ENCODE data around the gene TRAPPC8. TPM values are rescaled to one million over a fixed set of nuclear protein-coding genes. Genes with fewer than 3 reads are reported as not detected.
"Not testable (repeated sequence)": the region's sequence is repeated elsewhere in the genome, so short reads cannot be mapped to it uniquely, and the experiment has no call there.

Gene TRAPPC8
- polyA plus RNA-seq, 1 donor = 38.5 TPM

GRCh38 chr18:31973929-31974546 lies 31.1 kb upstream of the TRAPPC8 start:
- Histone ChIP-seq H3K4me3 (ENCODE audit: low read length) (no peak overlapping the region), H3K27ac (ENCODE audit: low read length) (no peak overlapping the region), H3K4me1 (ENCODE audit: control insufficient read depth, insufficient read depth, low read length) (no peaks in the 10 kb centered on the region), H3K27me3 (ENCODE audit: control insufficient read depth, insufficient read depth, low read length) (no peaks in the 10 kb centered on the region), H3K9me3 (ENCODE audit: control insufficient read depth, low read depth, low read length) (peaks cover 23% of the 10 kb centered on the region), H3K36me3 (ENCODE audit: control insufficient read depth, insufficient read depth, low read length) (no peaks in the 10 kb centered on the region)
- peak in 1 of 2 donors; percentile 5 for DNase-seq
- no CpG with 5 or more reads among the region's 4 CpGs for WGBS (ENCODE audit: insufficient coverage, low lambda C conversion rate)

GRCh38 chr18:31970617-31971016 lies 27.7 kb upstream of the TRAPPC8 start:
- Histone ChIP-seq H3K36me3 (ENCODE audit: control insufficient read depth, insufficient read depth, low read length) (no peaks in the 10 kb centered on the region), H3K4me1 (ENCODE audit: control insufficient read depth, insufficient read depth, low read length) (no peaks in the 10 kb centered on the region), H3K4me3 (ENCODE audit: low read length) (no peak overlapping the region), H3K9me3 (ENCODE audit: control insufficient read depth, low read depth, low read length) (peaks cover 21% of the 10 kb centered on the region), H3K27ac (ENCODE audit: low read length) (no peak overlapping the region), H3K27me3 (ENCODE audit: control insufficient read depth, insufficient read depth, low read length) (no peaks in the 10 kb centered on the region)
- no CpG with 5 or more reads among the region's 3 CpGs for WGBS (ENCODE audit: insufficient coverage, low lambda C conversion rate)
- DNase-seq = no peak

- H3K9me3 ChIP-seq (ENCODE audit: control insufficient read depth, low read depth, low read length) = peaks cover 2% of the 10 kb centered on the region
- no peaks in the 10 kb centered on the region for H3K36me3 ChIP-seq (ENCODE audit: control insufficient read depth, insufficient read depth, low read length)
- no peak overlapping the region for H3K27ac ChIP-seq (ENCODE audit: low read length)
- H3K4me3 ChIP-seq (ENCODE audit: low read length) = no peak overlapping the region
- H3K4me1 ChIP-seq (ENCODE audit: control insufficient read depth, insufficient read depth, low read length) = no peaks in the 10 kb centered on the region
- DNase-seq = peak; percentile 21 to 77
- WGBS (ENCODE audit: insufficient coverage, low lambda C conversion rate) = 20% methylated on average over 1 of the region's 5 CpGs
- H3K27me3 ChIP-seq (ENCODE audit: control insufficient read depth, insufficient read depth, low read length) = no peaks in the 10 kb centered on the region
Measured at GRCh38 chr18:31965316-31965970, 22.5 kb upstream of the TRAPPC8 start.

- peaks cover 9% of the 10 kb centered on the region for H3K9me3 ChIP-seq (ENCODE audit: control insufficient read depth, low read depth, low read length)
- no peak overlapping the region for H3K4me3 ChIP-seq (ENCODE audit: low read length)
- DNase-seq = peak in 1 of 2 donors; percentile 40
- no peaks in the 10 kb centered on the region for H3K36me3 ChIP-seq (ENCODE audit: control insufficient read depth, insufficient read depth, low read length)
- no peaks in the 10 kb centered on the region for H3K27me3 ChIP-seq (ENCODE audit: control insufficient read depth, insufficient read depth, low read length)
- H3K4me1 ChIP-seq (ENCODE audit: control insufficient read depth, insufficient read depth, low read length) = peaks cover 7% of the 10 kb centered on the region
- H3K27ac ChIP-seq (ENCODE audit: low read length) = peak overlapping the region; percentile 16
Measured at GRCh38 chr18:31957728-31958127, 14.8 kb upstream of the TRAPPC8 start.

GRCh38 chr18:31954349-31954748 lies 11.4 kb upstream of the TRAPPC8 start:
- H3K27ac ChIP-seq (ENCODE audit: low read length) = peak overlapping the region; percentile 11
- peaks cover 2% of the 10 kb centered on the region for H3K9me3 ChIP-seq (ENCODE audit: control insufficient read depth, low read depth, low read length)

GRCh38 chr18:31953699-31954098 lies 10.8 kb upstream of the TRAPPC8 start:
- DNase-seq; H3K4me3 ChIP-seq (ENCODE audit: low read length); H3K4me1 ChIP-seq (ENCODE audit: control insufficient read depth, insufficient read depth, low read length); H3K9me3 ChIP-seq (ENCODE audit: control insufficient read depth, low read depth, low read length); H3K36me3 ChIP-seq (ENCODE audit: control insufficient read depth, insufficient read depth, low read length); H3K27me3 ChIP-seq (ENCODE audit: control insufficient read depth, insufficient read depth, low read length); H3K27ac ChIP-seq (ENCODE audit: low read length): not testable (repeated sequence)
- no CpG with 5 or more reads among the region's 3 CpGs for WGBS (ENCODE audit: insufficient coverage, low lambda C conversion rate)

More at GRCh38 chr18:31954349-31954748, 11.4 kb upstream of the TRAPPC8 start:
- DNase-seq = peak; percentile 86 to 90
- Histone ChIP-seq H3K4me1 (ENCODE audit: control insufficient read depth, insufficient read depth, low read length) (peaks cover 7% of the 10 kb centered on the region), H3K4me3 (ENCODE audit: low read length) (no peak overlapping the region), H3K27me3 (ENCODE audit: control insufficient read depth, insufficient read depth, low read length) (no peaks in the 10 kb centered on the region), H3K36me3 (ENCODE audit: control insufficient read depth, insufficient read depth, low read length) (no peaks in the 10 kb centered on the region)
- no CpG with 5 or more reads among the region's 3 CpGs for WGBS (ENCODE audit: insufficient coverage, low lambda C conversion rate)

GRCh38 chr18:31952223-31952622 lies 9.3 kb upstream of the TRAPPC8 start:
- no peaks in the 10 kb centered on the region for H3K27me3 ChIP-seq (ENCODE audit: control insufficient read depth, insufficient read depth, low read length)
- no CpG with 5 or more reads among the region's 3 CpGs for WGBS (ENCODE audit: insufficient coverage, low lambda C conversion rate)
- H3K9me3 ChIP-seq (ENCODE audit: control insufficient read depth, low read depth, low read length) = no peaks in the 10 kb centered on the region
- H3K27ac ChIP-seq (ENCODE audit: low read length) = no peak overlapping the region
- H3K4me1 ChIP-seq (ENCODE audit: control insufficient read depth, insufficient read depth, low read length) = peaks cover 9% of the 10 kb centered on the region
- H3K4me3 ChIP-seq (ENCODE audit: low read length) = no peak overlapping the region
- no peaks in the 10 kb centered on the region for H3K36me3 ChIP-seq (ENCODE audit: control insufficient read depth, insufficient read depth, low read length)
- DNase-seq = no peak

- peak; percentile 61 to 69 for DNase-seq
- Histone ChIP-seq H3K36me3 (ENCODE audit: control insufficient read depth, insufficient read depth, low read length) (no peaks in the 10 kb centered on the region), H3K27me3 (ENCODE audit: control insufficient read depth, insufficient read depth, low read length) (no peaks in the 10 kb centered on the region), H3K27ac (ENCODE audit: low read length) (no peak overlapping the region), H3K4me3 (ENCODE audit: low read length) (no peak overlapping the region), H3K9me3 (ENCODE audit: control insufficient read depth, low read depth, low read length) (no peaks in the 10 kb centered on the region), H3K4me1 (ENCODE audit: control insufficient read depth, insufficient read depth, low read length) (peaks cover 9% of the 10 kb centered on the region)
- WGBS (ENCODE audit: insufficient coverage, low lambda C conversion rate) = no CpG with 5 or more reads among the region's 3 CpGs
Measured at GRCh38 chr18:31950583-31950982, 7.7 kb upstream of the TRAPPC8 start.

- Histone ChIP-seq H3K27ac (ENCODE audit: low read length) (peak overlapping the region; percentile 35), H3K4me1 (ENCODE audit: control insufficient read depth, insufficient read depth, low read length) (peaks cover 17% of the 10 kb centered on the region)
- 90% methylated on average over 2 of the region's 9 CpGs for WGBS (ENCODE audit: insufficient coverage, low lambda C conversion rate)
- H3K36me3 ChIP-seq (ENCODE audit: control insufficient read depth, insufficient read depth, low read length); H3K27me3 ChIP-seq (ENCODE audit: control insufficient read depth, insufficient read depth, low read length); DNase-seq; H3K9me3 ChIP-seq (ENCODE audit: control insufficient read depth, low read depth, low read length); H3K4me3 ChIP-seq (ENCODE audit: low read length): not testable (repeated sequence)
Measured at GRCh38 chr18:31948349-31948748, 5.4 kb upstream of the TRAPPC8 start.

GRCh38 chr18:31946305-31947046 lies 3.5 kb upstream of the TRAPPC8 start:
- Histone ChIP-seq H3K4me1 (ENCODE audit: control insufficient read depth, insufficient read depth, low read length) (peaks cover 17% of the 10 kb centered on the region), H3K27ac (ENCODE audit: low read length) (no peak overlapping the region), H3K36me3 (ENCODE audit: control insufficient read depth, insufficient read depth, low read length) (no peaks in the 10 kb centered on the region), H3K4me3 (ENCODE audit: low read length) (no peak overlapping the region), H3K9me3 (ENCODE audit: control insufficient read depth, low read depth, low read length) (no peaks in the 10 kb centered on the region), H3K27me3 (ENCODE audit: control insufficient read depth, insufficient read depth, low read length) (no peaks in the 10 kb centered on the region)
- no peak for DNase-seq
- no CpG with 5 or more reads among the region's 8 CpGs for WGBS (ENCODE audit: insufficient coverage, low lambda C conversion rate)
